HG02884 (cell line): Measurements from ENCODE around the gene DUSP12.
"Not testable (repeated sequence)": the region's sequence is repeated elsewhere in the genome, so short reads cannot be mapped to it uniquely, and the experiment has no call there.

Source experiments
- ATAC-seq: cut with Tn5 transposase; IDR thresholded peaks from one replicate; pipeline ENCODE4 v1.9.1; 2021; ENCODE audit warnings: mild to moderate bottlenecking, moderate library complexity; ENCODE audit not compliant: unreplicated experiment

The DUSP12 gene, protein sequence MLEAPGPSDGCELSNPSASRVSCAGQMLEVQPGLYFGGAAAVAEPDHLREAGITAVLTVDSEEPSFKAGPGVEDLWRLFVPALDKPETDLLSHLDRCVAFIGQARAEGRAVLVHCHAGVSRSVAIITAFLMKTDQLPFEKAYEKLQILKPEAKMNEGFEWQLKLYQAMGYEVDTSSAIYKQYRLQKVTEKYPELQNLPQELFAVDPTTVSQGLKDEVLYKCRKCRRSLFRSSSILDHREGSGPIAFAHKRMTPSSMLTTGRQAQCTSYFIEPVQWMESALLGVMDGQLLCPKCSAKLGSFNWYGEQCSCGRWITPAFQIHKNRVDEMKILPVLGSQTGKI

DNA sequence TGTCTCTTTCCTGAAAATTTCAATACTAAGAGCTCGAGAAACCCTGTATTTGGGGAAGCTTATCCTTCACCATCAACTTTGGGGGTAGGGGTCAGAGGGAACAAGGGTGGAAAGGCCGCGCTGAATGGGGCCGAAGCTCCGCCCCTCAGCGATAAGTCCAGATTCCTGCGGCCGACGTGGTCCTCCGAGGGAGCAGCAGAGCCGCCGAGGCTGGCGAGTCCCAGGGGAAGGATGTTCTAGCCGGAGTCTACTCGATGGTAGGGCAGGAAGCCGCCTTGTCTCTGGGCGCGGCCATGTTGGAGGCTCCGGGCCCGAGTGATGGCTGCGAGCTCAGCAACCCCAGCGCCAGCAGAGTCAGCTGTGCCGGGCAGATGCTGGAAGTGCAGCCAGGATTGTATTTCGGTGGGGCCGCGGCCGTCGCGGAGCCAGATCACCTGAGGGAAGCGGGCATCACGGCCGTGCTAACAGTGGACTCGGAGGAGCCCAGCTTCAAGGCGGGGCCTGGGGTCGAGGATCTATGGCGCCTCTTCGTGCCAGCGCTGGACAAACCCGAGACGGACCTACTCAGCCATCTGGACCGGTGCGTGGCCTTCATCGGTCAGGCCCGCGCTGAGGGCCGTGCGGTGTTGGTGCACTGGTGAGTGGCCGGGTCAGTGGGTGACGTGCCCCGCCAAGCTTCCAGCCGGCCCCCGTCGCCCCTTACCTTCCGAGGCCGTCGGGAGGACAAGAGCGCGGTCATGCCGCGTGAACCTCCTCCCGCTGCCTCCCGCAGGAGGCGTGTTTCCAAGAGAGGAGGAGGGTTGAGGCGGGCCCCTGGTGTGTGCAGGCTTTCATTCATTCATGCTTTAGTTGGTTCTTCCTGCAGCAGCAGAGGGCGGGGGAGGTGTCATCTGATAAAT is at the start of gene DUSP12:
DUSP12 (plus strand) TSS at position 278 of the 899 bp plus-strand sequence; CDS start at position 294, 16 bp downstream.
- peak; percentile 91 for ATAC-seq

DNA sequence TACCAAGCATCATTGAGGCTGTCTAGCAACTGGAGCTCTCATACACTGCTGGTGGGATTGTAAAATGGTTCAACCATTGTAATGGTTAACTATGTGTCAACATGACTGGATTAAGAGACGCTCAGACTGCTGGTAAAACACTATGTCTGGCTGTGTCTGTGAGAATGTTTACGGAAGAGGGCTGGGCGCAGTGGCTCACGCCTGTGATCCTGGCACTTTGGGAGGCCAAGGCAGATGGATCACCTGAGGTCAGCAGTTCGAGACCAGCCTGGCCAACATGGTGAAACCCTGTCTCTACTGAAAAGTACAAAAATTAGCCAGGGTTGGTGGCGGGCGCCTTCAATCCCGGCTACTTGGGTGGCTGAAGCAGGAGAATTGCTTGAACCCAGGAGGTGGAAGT is 47.3 kb upstream of the DUSP12 start:
- ATAC-seq, result no peak

DNA sequence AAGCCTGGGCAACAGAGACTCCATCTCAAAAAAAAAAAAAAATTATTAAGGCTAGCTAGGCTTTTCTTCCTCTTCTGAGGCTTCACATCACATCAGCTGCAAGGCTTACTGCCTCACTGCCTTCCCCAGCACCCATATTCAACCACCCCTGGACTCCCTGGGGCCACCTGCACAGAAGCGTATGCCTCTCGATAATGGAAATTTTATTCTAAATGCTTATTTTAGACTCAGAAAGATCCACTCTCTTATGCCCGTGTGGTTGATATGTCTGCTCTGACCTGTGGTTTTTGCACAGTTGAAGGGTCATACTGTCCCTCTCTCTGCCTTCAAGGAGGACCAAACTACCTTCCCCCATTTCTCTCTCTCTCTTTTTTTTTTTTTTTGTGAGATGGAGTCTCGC is 44.0 kb upstream of the DUSP12 start:
- no peak for ATAC-seq

DNA sequence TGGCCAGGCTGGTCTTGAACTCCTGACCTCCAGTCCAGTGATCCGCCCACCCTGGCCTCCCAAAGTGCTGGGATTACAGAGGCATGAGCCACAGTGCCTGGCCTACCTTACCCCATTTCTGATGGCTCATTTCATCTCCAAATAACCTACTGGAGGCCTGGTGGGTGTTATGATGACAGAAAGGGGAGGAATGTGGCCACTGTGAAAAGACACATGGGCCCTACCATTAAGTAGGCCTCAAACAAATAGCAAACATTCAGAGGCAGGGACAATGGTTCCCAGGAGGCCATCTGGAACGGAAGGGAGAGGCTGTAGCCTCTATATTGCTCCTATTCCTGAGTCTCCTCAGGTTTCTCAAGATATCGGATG is 43.5 kb upstream of the DUSP12 start:
- no peak for ATAC-seq

DNA sequence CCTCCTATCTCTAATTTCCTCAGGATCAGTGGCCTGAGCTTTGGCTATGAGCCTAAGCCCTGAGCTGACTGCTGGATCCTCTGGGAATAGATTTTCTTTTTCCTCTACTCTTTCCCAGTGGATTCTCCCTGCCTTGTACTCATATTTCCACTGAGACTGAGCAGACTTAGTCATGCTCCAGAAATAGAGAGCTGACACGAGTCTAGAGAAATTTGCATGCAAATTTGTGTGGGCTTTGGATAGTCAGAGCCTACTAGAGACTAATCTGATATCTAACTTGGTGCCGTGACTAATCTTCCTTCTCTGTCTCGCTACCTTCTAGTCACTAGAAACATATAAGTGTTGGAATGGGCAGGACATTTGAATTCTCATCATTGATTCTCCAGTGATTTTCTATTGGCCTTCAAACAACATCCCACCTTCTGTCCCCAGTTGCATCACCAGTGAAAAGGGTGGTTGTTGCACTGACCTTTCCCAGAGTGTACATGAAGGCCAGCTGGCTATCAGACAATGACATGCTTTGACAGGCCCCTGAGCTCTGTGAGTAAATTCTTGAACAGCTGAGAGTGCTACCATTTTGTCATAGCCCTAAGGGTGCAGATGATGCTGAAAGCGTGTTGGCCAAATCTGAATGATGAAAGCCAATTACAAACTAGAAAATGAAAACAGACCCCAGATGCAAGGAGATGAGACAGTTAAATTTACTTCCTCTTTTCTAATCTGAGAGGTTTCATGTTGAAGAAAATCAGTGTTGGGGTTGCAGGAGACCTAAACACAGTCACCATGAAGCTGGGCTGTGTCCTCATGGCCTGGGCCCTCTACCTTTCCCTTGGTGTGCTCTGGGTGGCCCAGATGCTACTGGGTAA is 42.9 kb upstream of the DUSP12 start, which contains the start of gene FCRLA:
FCRLA (plus strand) TSS at position 748 of the 866 bp plus-strand sequence; CDS start at position 784, 36 bp downstream.
- peak; percentile 52 for ATAC-seq

DNA sequence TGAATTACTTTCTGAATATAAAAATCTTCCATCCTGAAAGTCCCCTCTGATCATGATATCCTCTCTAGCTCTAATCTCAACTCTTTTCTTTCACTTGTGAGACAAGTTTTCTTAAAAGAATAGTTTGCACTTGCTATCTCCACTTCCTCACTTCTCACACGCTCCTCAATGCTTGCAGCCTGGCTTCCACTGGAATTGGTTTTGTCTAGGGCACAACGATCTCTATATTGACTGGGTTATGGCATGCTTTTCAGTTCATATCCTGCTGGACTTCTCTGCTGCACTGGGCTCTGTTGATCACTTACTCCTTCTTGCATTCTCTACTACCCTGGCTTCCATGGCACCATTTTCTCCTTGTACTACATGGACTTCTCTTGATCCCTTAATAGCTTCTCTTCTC is 42.1 kb upstream of the DUSP12 start:
- ATAC-seq, result no peak

DNA sequence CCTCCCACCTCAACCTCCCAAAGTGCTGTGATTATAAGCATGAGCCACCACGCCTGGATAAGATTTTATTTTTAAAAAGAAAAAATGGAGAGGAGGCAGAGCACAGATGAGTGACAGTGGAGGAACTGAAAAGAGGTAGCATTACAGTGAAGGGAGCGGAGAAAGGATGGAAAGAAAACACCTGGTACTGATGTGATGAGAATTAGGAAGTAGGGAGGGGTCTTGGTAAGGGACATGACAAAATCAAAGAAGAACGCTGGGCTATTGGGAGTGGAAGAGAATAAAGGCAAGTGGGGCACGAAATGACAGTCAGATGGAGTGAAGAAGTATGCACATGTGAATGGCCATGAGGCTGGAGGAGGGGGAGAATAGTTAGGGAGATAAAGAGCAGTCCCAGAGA is 40.2 kb upstream of the DUSP12 start:
- ATAC-seq, result no peak

DNA sequence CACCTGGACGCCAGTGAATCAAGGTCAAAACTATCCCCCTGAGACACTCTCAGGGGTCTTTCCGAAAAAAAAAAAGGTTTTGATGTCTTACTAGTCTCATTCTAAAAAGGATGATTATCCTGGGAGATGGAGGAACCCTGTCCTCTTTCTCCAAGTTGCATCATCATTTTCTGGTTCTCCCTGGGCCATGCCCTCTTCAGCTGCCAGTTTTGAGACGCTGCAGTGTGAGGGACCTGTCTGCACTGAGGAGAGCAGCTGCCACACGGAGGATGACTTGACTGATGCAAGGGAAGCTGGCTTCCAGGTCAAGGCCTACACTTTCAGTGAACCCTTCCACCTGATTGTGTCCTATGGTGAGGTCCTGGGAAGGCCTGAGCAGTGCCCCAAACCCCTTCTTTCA is 39.0 kb upstream of the DUSP12 start:
- no peak for ATAC-seq

DNA sequence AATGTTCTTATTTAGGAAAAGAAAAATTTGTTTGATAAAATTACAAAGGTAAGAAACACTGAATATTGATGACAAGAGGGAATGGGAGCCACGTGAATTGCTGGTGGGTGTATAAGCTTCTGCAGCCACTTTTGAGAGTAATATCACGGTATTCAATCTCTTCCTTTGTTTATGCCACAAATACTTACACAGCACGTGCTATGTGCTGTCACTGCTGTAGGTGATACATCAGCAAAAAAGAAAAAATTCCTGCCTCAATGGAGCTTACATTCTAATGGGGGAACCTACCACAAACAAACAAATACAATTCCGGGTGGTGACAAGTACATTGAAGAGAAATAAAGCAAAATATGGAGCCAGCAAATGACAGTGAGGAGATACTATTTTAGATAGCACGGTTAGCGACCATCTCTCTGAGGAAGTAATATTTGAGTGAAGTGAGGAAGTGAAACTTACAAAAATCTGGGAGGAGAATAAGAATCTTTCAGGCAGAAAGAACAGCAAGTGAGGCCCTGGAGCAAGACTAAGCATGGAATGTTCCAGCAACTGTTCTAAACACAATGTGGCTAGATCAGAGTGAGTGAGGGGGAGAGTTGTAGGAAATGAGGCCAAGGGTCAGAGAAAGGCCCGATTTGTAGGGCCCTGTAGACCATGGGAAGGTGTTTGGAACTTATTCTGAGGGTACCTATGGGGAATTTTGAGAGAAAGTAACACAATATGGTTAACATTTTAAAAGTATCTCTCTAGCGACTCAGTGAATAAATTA is 30.8 kb upstream of the DUSP12 start:
- peak; percentile 49 for ATAC-seq

DNA sequence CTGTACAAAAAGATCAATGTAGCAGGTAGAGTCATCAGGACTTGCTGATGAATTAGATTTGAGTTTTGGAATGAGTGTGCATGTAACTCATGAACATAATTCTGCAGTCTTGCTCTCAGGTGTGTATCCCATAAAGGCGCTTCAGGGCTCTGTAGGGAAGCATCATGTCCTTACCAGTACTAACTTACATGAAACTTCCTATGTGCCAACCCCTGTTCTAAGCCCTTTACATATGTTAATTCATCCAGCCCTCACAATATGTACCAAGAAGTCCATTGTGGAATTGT is 30.3 kb upstream of the DUSP12 start:
- ATAC-seq, result peak; percentile 49

DNA sequence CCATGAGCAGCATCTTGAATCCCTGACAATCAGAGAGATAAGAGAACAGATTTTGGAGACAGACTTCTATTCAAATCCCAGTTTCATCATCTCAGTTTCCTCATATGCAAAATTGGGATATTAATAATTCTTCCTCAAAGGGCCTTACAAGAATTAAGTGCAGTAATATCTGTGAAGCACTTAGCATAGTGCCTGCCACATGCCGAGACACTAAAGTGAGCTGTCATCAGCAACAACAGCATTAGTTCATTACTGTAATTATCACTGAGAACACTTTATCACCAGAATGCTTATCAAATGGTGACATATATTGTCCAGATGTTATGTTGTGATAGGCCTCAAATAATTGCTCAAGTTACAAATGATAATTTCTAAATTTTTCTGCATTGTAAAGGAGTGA is 29.2 kb upstream of the DUSP12 start:
- ATAC-seq, result no peak

DNA sequence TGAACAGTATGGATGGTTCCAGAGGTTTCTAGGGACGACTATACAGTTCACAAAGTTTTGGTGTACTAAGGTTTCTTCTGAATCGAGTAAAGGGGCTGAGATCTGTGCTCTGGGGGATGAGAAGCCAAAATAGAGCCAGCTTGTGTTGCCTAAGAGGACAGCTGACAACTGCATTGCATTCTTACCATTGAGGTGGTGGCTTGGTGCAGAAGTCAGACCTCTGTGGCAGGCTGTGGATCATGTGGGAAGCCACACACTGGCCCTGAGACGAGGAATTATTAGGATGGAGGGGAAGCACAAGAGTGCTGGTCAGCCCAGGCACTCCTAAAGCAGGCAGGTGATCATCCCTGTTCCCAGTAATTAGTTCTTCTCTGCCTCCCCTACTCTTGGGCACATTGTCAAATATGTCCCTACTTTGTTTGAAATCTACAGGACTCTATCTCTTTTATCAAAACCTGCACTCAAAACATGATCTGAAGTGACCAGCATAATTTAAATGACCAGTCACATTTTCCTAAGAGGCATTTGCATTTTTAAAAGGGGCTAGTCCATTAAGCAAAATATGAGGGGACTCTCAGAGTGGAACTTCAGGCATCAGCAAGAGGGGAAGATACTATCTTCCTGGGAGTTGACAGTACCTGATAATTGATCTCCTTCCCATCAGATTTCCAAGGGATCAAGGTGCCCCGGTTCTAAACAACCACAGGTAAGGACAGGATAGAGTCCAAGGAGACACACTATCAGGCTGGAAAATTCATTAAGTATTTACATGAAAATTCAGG is 28.4 kb upstream of the DUSP12 start, which contains the start of gene FCRLB:
FCRLB (plus strand) TSS at position 589 of the 782 bp plus-strand sequence. CDS start 1,129 bp downstream, outside the sequence.
- ATAC-seq, result no peak

DNA sequence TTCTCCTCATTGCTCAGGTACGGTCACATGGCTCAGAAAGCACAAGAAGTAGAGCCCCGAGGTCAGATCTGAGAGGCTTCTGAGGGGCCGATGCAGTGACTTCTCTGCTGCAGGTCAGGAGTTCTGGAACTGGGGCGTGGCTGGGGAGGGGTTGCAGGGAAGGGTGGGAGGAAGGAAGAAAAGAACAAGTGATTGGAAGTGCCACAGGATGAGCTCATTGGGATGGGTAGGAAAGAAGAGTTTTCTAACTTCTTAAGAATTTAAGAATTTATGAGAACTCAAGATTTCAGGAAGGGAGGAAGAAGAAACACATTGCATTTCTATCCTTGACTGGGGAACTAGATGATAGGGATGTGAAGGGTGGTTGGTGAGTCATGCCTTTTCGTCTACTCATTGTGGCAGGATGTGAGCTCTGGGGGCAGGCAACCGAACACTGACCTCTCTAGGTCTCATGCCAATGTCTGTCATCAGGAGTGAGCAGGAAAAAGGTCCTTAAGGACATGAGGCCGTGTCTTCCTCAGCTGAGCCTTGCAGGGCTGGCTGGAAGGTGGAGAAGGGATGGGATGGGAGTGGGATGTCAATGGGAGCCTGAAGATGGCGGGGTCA is 27.7 kb upstream of the DUSP12 start:
- ATAC-seq, result no peak

DNA sequence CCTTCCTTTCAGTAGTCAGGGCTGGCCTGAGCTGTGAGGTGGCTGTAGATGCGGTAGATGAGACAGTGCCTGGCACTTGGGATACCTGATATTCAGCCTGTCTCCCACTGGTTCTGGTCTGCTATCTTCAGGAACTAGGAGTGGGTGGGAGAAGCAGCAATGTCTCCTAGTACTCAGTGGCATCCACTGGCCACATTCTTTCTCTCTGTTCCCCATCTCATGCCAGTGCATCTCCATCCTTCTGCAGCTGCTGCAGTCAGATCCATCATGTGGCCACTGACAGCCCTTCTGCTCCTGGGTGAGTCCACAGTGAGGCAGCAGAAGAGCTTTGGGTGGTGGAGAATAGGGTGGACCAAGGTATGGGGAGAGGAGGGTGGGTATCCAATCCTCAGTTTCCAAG is 27.2 kb upstream of the DUSP12 start:
- ATAC-seq, result no peak

DNA sequence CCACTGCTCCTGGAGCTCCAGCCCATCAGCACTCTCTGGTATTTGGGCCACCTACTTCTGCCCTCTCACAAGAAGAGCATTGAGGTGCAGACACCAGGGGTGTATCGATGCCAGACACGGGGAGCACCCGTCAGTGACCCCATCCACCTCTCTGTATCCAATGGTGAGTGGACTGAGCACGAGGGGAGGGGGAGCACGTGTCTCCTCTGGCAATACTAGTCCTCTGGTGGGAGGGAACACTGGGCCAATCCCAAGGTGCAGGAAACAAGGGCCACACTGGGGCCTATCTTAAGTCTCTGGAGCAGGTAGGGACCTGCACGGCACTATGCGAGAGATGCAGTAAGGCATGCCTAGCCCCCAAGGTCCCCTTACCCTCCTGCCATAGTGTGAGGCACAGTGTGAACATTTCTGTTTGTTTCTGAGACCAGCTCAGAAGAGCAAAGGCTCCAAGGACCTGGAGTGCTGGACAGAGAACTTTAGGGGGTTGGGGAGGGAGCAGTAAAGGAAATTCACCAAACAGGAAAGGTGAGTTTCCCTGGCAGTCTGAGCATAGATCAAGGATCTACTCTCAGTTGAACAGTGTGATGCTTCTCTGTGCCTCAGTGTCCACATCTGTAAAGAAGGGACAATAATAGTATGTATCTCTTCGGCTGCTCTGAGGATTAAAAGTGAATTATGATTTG is 26.0 kb upstream of the DUSP12 start:
- ATAC-seq, result no peak

DNA sequence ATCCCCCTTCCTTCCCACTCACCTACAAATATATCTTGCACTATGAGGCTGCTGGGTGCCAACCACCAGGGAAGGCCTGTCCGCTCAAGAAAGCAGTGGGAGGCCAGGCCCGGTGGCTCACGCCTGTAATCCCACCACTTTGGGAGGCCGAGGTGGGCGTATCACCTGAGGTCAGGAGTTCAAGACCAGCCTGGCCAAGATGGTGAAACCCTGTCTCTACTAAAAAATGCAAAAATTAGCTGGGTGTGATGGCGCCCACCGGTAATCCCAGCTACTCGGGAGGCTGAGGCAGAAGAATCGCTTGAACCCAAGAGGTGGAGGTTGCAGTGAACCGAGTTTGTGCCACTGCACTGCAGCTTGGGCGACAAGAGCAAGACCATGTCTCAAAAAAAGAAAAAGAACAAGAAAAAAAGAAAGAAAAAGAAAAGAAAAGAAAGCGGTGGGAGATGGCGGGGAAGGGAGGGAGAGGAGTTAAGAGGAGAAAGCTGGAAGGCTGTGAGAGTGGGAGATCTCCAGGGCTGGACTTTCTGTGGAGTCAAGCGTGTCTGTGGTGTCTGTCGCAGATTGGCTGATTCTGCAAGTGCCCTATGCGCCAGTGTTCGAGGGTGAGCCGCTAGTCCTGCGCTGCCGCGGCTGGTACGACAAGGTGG is 24.2 kb upstream of the DUSP12 start:
- not testable (repeated sequence) for ATAC-seq

DNA sequence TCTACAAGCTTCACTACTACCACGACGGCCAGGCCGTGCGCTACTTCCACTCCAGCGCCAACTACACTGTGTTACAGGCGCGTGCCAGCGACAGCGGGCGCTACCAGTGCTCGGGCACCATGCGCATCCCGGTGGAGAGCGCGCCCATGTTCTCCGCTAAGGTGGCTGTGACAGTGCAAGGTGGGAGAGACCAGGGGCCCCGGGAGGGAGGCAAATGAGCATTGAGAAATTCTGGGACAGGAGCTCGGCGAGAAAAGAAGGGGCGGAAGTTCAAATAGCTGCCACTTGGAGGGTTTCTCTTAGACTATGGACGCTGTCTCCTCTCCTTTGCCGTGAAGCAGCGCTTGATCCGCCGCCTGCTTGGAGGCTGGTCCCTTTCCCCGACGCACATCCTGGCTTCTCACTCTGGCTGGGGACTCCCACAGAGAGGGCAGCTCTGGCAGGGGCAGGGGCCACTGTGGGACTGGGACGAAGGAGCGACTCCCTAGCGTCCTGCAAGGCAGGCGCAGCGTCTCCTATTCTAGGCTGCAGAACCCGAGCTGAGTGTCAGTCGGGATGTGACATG is 23.6 kb upstream of the DUSP12 start:
- ATAC-seq, result peak; percentile 15
